PC-3 (cell line): Measurements from ENCODE around the gene TMX2.

Source experiments
- CTCF ChIP-seq: fragments of 300-600 bp; sonication (generic); conservative IDR thresholded peaks from 2 replicates; pipeline ENCODE4 v1.5.1; 2017; ENCODE audit warnings: antibody characterized with exemption, low read depth, mild to moderate bottlenecking, low read length
- EZH2 ChIP-seq: fragments of 300-600 bp; sonication (generic); IDR thresholded peaks from one replicate; pipeline ENCODE4 v1.6.1; 2017; ENCODE audit warnings: antibody characterized with exemption, mild to moderate bottlenecking, low read length; ENCODE audit not compliant: unreplicated experiment

DNA sequence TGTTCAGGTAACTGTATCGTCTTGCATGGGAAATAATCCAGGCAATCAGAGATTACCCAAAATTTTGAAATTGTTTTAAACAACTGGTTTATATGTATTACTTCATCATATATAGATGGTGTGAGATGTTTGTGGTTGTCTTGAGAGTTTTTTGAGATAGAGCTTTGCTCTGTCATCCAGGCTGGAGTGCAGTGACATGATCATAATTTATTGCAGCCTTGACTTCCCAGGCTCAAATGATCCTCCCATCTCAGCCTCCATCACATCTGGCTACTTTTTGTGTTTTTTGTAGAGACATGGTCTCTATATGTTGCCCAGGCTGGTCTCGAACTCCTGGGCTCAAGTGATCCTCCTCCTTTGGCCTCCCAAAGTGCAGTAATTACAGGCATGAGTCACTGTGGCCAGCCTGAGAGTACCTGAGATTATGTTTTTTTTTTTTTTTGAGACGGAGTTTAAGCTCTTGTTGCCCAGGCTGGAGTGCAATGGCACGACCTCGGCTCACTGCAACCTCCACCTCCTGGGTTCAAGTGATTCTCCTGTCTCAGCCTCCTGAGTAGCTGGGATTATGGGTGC, 60.7 kb downstream of the TMX2 start:
- TF ChIP-seq CTCF (no peak), EZH2 (no peak)
